HepG2 (cell line): ENCODE data around the gene USP35. TPM values are rescaled to one million over a fixed set of nuclear protein-coding genes. Genes with fewer than 3 reads are reported as not detected.
A peak's percentile ranks its signal among the peaks of the same experiment; 100 is the strongest.

Experiments
- BRD4 ChIP-seq: sonication (generic); formaldehyde crosslinking; IDR thresholded peaks from 2 replicates; pipeline ENCODE4 v1.4.0; 2020; ENCODE audit warnings: missing genetic modification reagents
- E2F5 ChIP-seq: sonication (generic); formaldehyde crosslinking; conservative IDR thresholded peaks from 2 replicates; pipeline ENCODE4 v1.4.0; 2020; ENCODE audit warnings: missing genetic modification reagents
- FOXA1 ChIP-seq, 2 experiments: fragments of 450-650 bp in 1 of 2; sonication (generic) in 1 of 2; formaldehyde crosslinking in 1 of 2; IDR thresholded peaks; 2 replicates each; pipeline versions ENCODE4 v1.4.0 to v1.6.1; 2016 to 2020; ENCODE audit warnings: missing genetic modification reagents in 1 of 2
- IRF2 ChIP-seq: IDR thresholded peaks from 2 replicates; pipeline ENCODE4 v1.6.1; 2018; ENCODE audit warnings: missing genetic modification reagents, missing compliant biosample characterization
- KDM4B ChIP-seq: sonication (generic); formaldehyde crosslinking; IDR thresholded peaks from 2 replicates; pipeline ENCODE4 v1.4.0; 2020; ENCODE audit warnings: missing genetic modification reagents
- MAX ChIP-seq: IDR thresholded peaks from 2 replicates; pipeline ENCODE4 v1.6.1; 2012; ENCODE audit warnings: inconsistent platforms
- NKX3-1 ChIP-seq: sonication (generic); formaldehyde crosslinking; IDR thresholded peaks from 2 replicates; pipeline ENCODE4 v1.5.0; 2020; ENCODE audit warnings: missing genetic modification reagents
- SOX5 ChIP-seq: IDR thresholded peaks from 2 replicates; pipeline ENCODE4 v1.6.1; 2016; ENCODE audit warnings: borderline replicate concordance
- TEF ChIP-seq: sonication (generic); formaldehyde crosslinking; IDR thresholded peaks from 2 replicates; pipeline ENCODE4 v1.5.0; 2020; ENCODE audit warnings: missing genetic modification reagents
- ZBTB21 ChIP-seq: sonication (generic); formaldehyde crosslinking; IDR thresholded peaks from 2 replicates; pipeline ENCODE4 v1.4.0; 2020; ENCODE audit warnings: missing genetic modification reagents
- ZFP37 ChIP-seq: sonication (generic); formaldehyde crosslinking; IDR thresholded peaks from 2 replicates; pipeline ENCODE4 v1.4.0; 2020; ENCODE audit warnings: missing genetic modification reagents, borderline replicate concordance
- ZFYVE20 ChIP-seq: sonication (generic); formaldehyde crosslinking; IDR thresholded peaks from 2 replicates; pipeline ENCODE4 v1.8.0; 2023; ENCODE audit warnings: low read depth, mild to moderate bottlenecking, moderate library complexity, missing genetic modification reagents, borderline replicate concordance
- ZKSCAN8 ChIP-seq: IDR thresholded peaks from 2 replicates; pipeline ENCODE4 v1.6.1; 2016; ENCODE audit warnings: borderline replicate concordance, missing genetic modification reagents, missing compliant biosample characterization
- ZNF138 ChIP-seq: sonication (generic); formaldehyde crosslinking; IDR thresholded peaks from 2 replicates; pipeline ENCODE4 v1.5.0; 2020; ENCODE audit warnings: mild to moderate bottlenecking, low read depth, missing genetic modification reagents
- ZNF280D ChIP-seq: sonication (generic); formaldehyde crosslinking; IDR thresholded peaks from 2 replicates; pipeline ENCODE4 v1.5.1; 2020; ENCODE audit warnings: mild to moderate bottlenecking, missing genetic modification reagents
- ZNF296 ChIP-seq: sonication (generic); formaldehyde crosslinking; conservative IDR thresholded peaks from 2 replicates; pipeline ENCODE4 v1.5.0; 2020; ENCODE audit warnings: mild to moderate bottlenecking, missing genetic modification reagents
- ZNF337 ChIP-seq: sonication (generic); formaldehyde crosslinking; IDR thresholded peaks from 2 replicates; pipeline ENCODE4 v1.5.1; 2020; ENCODE audit warnings: missing genetic modification reagents, low read depth, mild to moderate bottlenecking, borderline replicate concordance
- ZNF350 ChIP-seq: sonication (generic); formaldehyde crosslinking; IDR thresholded peaks from 2 replicates; pipeline ENCODE4 v1.4.0; 2020; ENCODE audit warnings: mild to moderate bottlenecking, low read depth, missing genetic modification reagents, borderline replicate concordance
- ZNF720 ChIP-seq: sonication (generic); formaldehyde crosslinking; IDR thresholded peaks from 2 replicates; pipeline ENCODE4 v1.4.0; 2020; ENCODE audit warnings: missing genetic modification reagents
- ZNF724P ChIP-seq: sonication (generic); formaldehyde crosslinking; IDR thresholded peaks from 2 replicates; pipeline ENCODE4 v1.8.0; 2022; ENCODE audit warnings: missing genetic modification reagents, borderline replicate concordance
- ZNF746 ChIP-seq: sonication (generic); formaldehyde crosslinking; IDR thresholded peaks from 2 replicates; pipeline ENCODE4 v1.8.0; 2022; ENCODE audit warnings: mild to moderate bottlenecking, missing genetic modification reagents
- ZNF747 ChIP-seq: sonication (generic); formaldehyde crosslinking; IDR thresholded peaks from 2 replicates; pipeline ENCODE4 v1.8.1; 2023; ENCODE audit warnings: missing genetic modification reagents, mild to moderate bottlenecking, borderline replicate concordance
- ZSCAN30 ChIP-seq: sonication (generic); formaldehyde crosslinking; IDR thresholded peaks from 2 replicates; pipeline ENCODE4 v1.5.0; 2020; ENCODE audit warnings: mild to moderate bottlenecking, missing genetic modification reagents
- polyA plus RNA-seq, 8 experiments: library from polyadenylated mRNA; depleted of rRNA in 3 of 8; stranded (reverse) in 7 of 8; unstranded in 1 of 8; fragments of >200 nt; fragmentation: Illumina TruSeq in 4 of 8; extraction: Trizol in 4 of 8; gene quantifications; 2 replicates each; pipeline versions ENCODE4 v1.2.1 to v1.2.3, GENCODE V29; 2011 to 2016; ENCODE audit warnings: low read depth in 4 of 8, missing spikeins in 1 of 8, mixed read lengths in 1 of 8; ENCODE audit not compliant: insufficient read depth in 1 of 8
- total RNA-seq, 5 experiments: library from RNA; depleted of rRNA; stranded (reverse); fragments of >200 nt; fragmentation: Illumina TruSeq; extraction: Trizol; gene quantifications; 2 replicates each; pipeline ENCODE4 v1.2.3, GENCODE V29; 2016; ENCODE audit warnings: low read depth in 1 of 5

USP35 gene
- total and polyA plus RNA-seq, 2 of the 13 experiments (the other 11 are each of a cell fraction or from before 2014, with no cell fraction given), result 4.6 to 7.7 TPM

GRCh38 chr11:78188286-78189173, at the start of gene USP35, which contains the start of gene KCTD21 (continued):
- TF ChIP-seq BRD4 (CRISPR knock-in tag) (no peak; the same call in 1 of the 2 replicates), ZNF296 (CRISPR knock-in tag) (peak; percentile 85; the same call in 1 of the 2 replicates), SOX5 (peak; percentile 31; the same call in 1 of the 2 replicates), ZFYVE20 (CRISPR knock-in tag) (no peak), ZNF747 (CRISPR knock-in tag) (peak; percentile 73), ZNF337 (CRISPR knock-in tag) (peak; percentile 85; the same call in 1 of the 2 replicates), ZNF724P (0 out of 2 replicates have a peak, but pooled peaks have one; percentile 66), ZBTB21 (no peak), FOXA1 (IDR thresholded peaks at IDR 0.05) (no peak), FOXA1 (CRISPR knock-in tag; IDR thresholded peaks at IDR 0.05) (no peak), NKX3-1 (CRISPR knock-in tag) (peak; percentile 23; the same call in 1 of the 2 replicates), ZNF746 (peak; percentile 66; the same call in 1 of the 2 replicates), MAX (peak; percentile 86), IRF2 (CRISPR knock-in tag) (peak; percentile 72), E2F5 (CRISPR knock-in tag) (peak; percentile 52; the same call in 1 of the 2 replicates), ZNF280D (CRISPR knock-in tag) (peak; percentile 92), TEF (CRISPR knock-in tag) (no peak), ZNF350 (CRISPR knock-in tag) (0 out of 2 replicates have a peak, but pooled peaks have one; percentile 62), ZKSCAN8 (CRISPR knock-in tag) (peak; percentile 35; the same call in 1 of the 2 replicates), ZFP37 (CRISPR knock-in tag) (no peak), KDM4B (peak; percentile 67; the same call in 1 of the 2 replicates), ZSCAN30 (CRISPR knock-in tag) (no peak), ZNF720 (CRISPR knock-in tag) (0 out of 2 replicates have a peak, but pooled peaks have one; percentile 15), ZNF138 (CRISPR knock-in tag) (no peak)
